NCI-H2107 treated with DMSO at 0.1 percent for 48 hours (cell line): ENCODE results near the gene EFCAB5.
"Not testable (repeated sequence)": the region's sequence is repeated elsewhere in the genome, so short reads cannot be mapped to it uniquely, and the experiment has no call there.

ENCODE experiments used
- DNase-seq: peaks from one replicate; lab custom pipeline; 2025; ENCODE audit not compliant: unreplicated experiment; lab: John Stamatoyannopoulos, UW

EFCAB5 gene

GRCh38 chr17:30091771-30092170, 150.3 kb downstream of the EFCAB5 start:
- DNase-seq, result no peak

- DNase-seq, result no peak
These were observed 151.5 kb downstream of the EFCAB5 start for GRCh38 chr17:30092886-30093285.

- DNase-seq, result peak; percentile 46
These were observed 152.2 kb downstream of the EFCAB5 start for GRCh38 chr17:30093463-30094147.

GRCh38 chr17:30095507-30096244, 154.2 kb downstream of the EFCAB5 start:
- DNase-seq, result peak; percentile 40

- no peak for DNase-seq
These were observed 160.4 kb downstream of the EFCAB5 start for GRCh38 chr17:30101686-30102390.

GRCh38 chr17:30103921-30104320, 162.5 kb downstream of the EFCAB5 start:
- DNase-seq, result no peak

- DNase-seq, result peak; percentile 57
These were observed 163.3 kb downstream of the EFCAB5 start for GRCh38 chr17:30104575-30105339.

DNA sequence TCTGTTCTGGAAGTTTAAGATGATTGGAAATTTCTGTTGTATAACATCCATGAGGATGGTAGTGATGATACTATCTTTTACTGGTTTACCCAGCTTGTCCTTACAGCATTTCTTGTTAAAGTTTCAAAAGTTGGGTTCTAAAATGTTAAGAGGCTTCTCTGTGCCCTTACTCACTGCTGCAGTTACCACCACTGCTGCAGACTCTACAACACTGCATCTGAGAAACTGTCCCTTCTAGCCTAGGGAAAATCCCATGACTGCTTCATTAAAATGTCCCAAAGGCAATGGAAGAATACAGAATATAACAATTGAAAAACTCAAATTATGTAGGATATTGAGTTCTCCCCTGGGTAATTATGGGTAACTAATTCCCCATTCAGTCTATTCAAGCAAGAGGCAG, 171.4 kb downstream of the EFCAB5 start:
- no peak for DNase-seq

- no peak for DNase-seq
These were observed 171.8 kb downstream of the EFCAB5 start for GRCh38 chr17:30113213-30113612.

GRCh38 chr17:30116345-30116660, 174.9 kb downstream of the EFCAB5 start:
- no peak for DNase-seq

DNA sequence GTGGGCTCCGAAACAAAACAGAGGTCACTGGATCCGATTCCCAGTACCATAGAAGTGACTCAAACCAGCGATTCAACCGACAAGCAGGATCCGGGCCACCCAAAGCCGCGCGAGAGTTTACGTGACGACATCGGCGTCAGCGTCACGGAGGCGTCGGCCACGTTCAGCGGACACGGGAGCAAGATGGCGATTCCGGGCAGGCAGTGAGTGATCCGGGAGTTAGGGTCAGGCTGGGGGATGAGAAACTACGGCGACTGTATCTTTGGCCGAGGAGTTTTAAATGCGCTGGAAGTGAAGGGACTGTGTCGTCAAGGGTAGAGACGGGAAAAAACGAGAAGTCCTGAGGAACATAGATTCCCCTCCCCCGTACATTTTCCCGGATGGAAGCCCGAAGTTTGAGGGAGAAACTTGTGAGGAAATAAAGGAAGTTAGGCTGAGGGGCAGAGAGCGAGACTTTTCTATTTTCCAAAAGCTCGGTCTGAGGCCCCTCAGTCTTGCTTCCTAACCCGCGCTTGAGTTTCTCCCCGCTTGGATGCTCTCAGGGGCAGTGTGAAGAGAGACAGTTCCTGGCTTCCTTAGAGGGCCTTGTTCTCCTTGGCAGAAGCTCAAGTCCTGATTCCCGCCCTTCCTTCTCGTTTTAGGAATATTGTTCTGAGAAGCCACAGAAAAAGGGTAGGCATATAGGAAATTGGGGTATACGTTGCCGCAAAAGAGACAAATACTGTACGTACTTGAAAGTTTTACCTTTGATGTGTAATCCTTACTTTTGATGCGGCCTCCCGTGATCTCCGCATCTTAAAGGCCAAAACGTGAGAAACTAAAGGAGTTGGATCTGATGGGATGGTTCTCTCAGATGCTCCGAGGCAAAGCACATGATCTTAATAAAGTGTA, 175.5 kb downstream of the EFCAB5 start, which contains the start of gene NSRP1:
Gene NSRP1 (plus strand): TSS at position 156 of the 891 bp plus-strand sequence. CDS start 28 bp downstream, at position 184.
- DNase-seq, result peak; percentile 83

DNA sequence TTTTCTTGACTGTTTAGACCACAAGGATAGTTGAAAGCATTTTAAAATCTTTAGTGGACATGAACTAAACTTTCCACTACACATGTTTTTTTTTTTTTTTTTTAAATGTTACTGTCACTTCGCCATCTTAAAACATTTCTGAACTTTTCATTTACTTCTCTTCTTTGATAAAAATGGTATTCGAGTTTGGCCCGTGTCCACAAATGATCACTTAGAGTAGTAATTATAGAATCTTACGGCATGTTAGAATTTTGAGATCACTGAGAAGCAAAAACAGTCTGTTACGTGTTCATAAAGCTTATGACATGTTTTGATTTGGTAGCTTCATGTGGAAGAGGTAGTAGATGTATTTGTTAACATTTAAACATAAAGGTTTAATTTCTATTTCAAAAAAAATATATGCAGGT, 176.2 kb downstream of the EFCAB5 start:
- DNase-seq, result no peak

DNA sequence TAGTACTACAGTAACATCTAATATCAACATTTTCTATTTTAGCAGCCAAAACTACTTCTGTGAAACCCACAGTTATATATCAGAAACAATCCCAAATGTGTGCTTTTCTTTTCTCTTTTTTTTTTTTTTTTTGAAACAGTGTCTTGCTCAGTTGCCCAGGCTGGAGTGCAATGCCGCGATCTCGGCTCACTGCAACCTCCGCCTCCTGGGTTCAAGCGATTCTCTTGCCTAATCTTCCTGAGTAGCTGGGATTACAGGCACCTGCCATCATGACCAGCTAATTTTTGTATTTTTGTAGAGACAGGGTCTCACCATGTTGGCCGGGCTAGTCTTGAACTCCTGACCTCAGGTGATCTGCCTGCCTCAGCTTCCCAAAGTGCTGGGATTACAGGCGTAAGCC, 177.2 kb downstream of the EFCAB5 start:
- not testable (repeated sequence) for DNase-seq

GRCh38 chr17:30124273-30124796, 182.9 kb downstream of the EFCAB5 start:
- no peak for DNase-seq

DNA sequence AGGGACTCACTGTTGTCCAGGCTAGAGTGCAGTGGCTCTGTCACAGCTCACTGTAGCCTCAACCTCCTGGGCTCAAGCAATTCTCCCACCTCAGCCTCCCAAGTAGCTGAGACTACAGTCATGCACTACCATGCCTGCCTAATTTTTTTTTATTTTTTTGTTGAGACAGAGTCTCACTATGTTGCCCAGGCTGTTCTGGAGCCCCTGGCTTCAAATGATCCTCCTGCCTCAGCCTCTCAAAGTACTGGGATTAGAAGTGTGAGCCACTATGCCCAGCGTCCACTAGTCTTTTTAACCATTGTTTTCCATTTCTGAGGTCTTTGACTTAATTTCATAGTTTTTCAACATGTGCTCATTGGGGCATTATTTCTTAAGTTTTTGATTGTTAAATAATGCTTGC, 188.7 kb downstream of the EFCAB5 start:
- no peak for DNase-seq

GRCh38 chr17:30132615-30133014, 191.2 kb downstream of the EFCAB5 start:
- no peak for DNase-seq

DNA sequence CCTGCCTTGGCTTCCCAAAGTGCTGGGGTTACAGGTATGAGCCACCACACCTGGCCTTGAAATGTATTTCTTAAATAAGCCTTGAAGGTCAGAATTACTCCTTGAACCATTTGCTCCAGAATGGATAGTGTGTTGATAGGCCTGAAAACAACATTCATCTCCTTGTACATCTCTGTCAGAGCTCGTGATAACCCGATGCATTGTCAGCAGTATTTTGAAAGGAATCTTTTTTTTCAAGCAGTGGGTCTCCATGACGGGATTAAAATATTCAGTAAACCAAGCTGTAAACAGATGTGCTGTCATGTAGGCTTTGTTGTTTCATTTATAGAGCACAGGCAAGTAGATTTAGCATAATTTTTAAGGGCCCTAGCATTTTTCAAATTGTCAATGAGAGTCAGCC, 191.8 kb downstream of the EFCAB5 start:
- no peak for DNase-seq

DNA sequence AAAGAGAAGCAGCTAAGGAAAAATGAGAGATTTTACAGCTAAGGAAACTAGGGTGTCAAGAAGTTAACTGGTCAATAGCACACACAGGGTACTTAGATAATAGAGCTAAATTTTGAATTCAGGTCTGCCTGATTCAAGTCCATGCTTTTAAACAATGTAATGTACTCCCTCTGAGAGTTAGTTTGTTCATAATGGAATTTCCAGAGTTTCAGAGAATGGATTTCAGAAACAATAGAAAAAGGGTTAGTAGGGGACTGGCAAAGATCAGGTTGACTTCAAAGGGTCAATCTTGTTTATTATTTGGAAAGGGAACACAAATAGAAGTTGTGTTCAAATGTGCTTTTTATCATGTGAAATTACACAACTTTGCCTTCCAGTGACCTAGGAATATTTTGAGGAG, 193.1 kb downstream of the EFCAB5 start:
- DNase-seq, result no peak

DNA sequence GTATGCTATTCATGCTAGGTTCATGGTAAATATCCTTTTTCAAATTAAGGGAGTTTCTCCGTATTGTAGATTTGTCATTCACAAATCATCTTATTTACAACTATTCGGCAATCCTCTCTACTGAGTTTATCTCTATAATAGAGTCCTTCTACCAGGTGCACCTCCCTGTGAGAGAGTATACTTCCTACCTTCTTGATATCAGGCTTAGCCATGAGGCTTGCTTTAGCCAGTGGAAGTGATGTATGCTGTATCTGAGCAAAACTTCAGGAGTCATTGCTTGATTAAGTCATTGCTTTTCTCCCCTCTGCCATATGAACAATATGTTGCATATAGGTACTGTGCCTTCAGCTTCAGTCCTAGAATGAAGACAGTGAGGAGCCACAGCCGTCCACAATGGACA, 195.7 kb downstream of the EFCAB5 start:
- DNase-seq, result no peak

DNA sequence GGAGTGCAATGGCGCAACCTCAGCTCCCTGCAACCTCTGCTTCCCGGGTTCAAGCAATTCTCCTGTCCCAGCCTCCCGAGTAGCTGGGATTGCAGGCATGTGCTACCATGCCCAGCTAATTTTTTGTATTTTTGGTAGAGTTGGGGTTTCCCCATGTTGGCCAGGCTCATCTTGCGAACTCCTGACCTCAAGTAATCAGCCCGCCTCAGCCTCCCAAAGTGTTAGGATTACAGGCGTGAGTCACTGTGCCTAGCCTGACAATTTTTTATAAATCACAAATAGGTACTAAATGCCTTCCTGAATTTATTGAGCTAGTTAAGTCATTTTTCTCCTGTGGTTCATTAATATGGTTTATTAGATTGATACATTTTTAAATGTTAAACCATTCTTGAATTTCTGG, 206.4 kb downstream of the EFCAB5 start:
- not testable (repeated sequence) for DNase-seq
